HepG2 (cell line): ENCODE data around the gene MS4A6A. TPM values are rescaled to one million over a fixed set of nuclear protein-coding genes. Genes with fewer than 3 reads are reported as not detected.

ENCODE experiments used
- AKNA ChIP-seq: sonication (generic); formaldehyde crosslinking; IDR thresholded peaks from 2 replicates; pipeline ENCODE4 v1.4.0; 2020; ENCODE audit warnings: missing genetic modification reagents, borderline replicate concordance
- ATF7 ChIP-seq, 2 experiments: fragments of 450-650 bp in 1 of 2; sonication (generic) in 1 of 2; formaldehyde crosslinking in 1 of 2; IDR thresholded peaks; 2 replicates each; pipeline versions ENCODE4 v1.4.0 to v1.6.1; 2016 to 2020; ENCODE audit warnings: antibody characterized with exemption in 1 of 2, mild to moderate bottlenecking in 1 of 2, missing genetic modification reagents in 1 of 2
- ATM ChIP-seq: fragments of 450-650 bp; IDR thresholded peaks from 2 replicates; pipeline ENCODE4 v1.7.1; 2017; ENCODE audit warnings: mild to moderate bottlenecking, borderline replicate concordance
- CEBPB ChIP-seq: IDR thresholded peaks from 2 replicates; pipeline ENCODE4 v1.6.1; 2011; ENCODE audit warnings: low read depth, low read length, improper control_type of control experiment, borderline replicate concordance
- CEBPZ ChIP-seq: IDR thresholded peaks from 2 replicates; pipeline ENCODE4 v1.6.1; 2012; ENCODE audit warnings: low read length, improper control_type of control experiment
- E2F5 ChIP-seq: sonication (generic); formaldehyde crosslinking; conservative IDR thresholded peaks from 2 replicates; pipeline ENCODE4 v1.4.0; 2020; ENCODE audit warnings: missing genetic modification reagents
- ETV5 ChIP-seq: IDR thresholded peaks from 2 replicates; pipeline ENCODE4 v1.6.1; 2018; ENCODE audit warnings: missing biosample characterization, missing genetic modification reagents, inconsistent platforms, borderline replicate concordance
- FOXA3 ChIP-seq: IDR thresholded peaks from 2 replicates; pipeline ENCODE4 v1.6.1; 2016; ENCODE audit warnings: missing genetic modification reagents, missing compliant biosample characterization
- MYC ChIP-seq: sonication (generic); formaldehyde crosslinking; IDR thresholded peaks from 2 replicates; pipeline ENCODE4 v1.9.0; 2021; ENCODE audit warnings: missing genetic modification reagents, borderline replicate concordance
- NFATC3 ChIP-seq: sonication (generic); formaldehyde crosslinking; IDR thresholded peaks from 2 replicates; pipeline ENCODE4 v1.5.1; 2020; ENCODE audit warnings: mild to moderate bottlenecking, missing genetic modification reagents
- PHF5A ChIP-seq: IDR thresholded peaks from one replicate; pipeline ENCODE4 v1.6.1; 2018; ENCODE audit warnings: low read depth, missing genetic modification reagents; ENCODE audit not compliant: unreplicated experiment
- TBP ChIP-seq: sonication (generic); formaldehyde crosslinking; IDR thresholded peaks from 2 replicates; pipeline ENCODE4 v1.5.0; 2020; ENCODE audit warnings: missing genetic modification reagents
- ZNF142 ChIP-seq: sonication (generic); formaldehyde crosslinking; IDR thresholded peaks from 2 replicates; pipeline ENCODE4 v1.4.0; 2020; ENCODE audit warnings: missing genetic modification reagents
- ZNF841 ChIP-seq: sonication (generic); formaldehyde crosslinking; IDR thresholded peaks from 2 replicates; pipeline ENCODE4 v1.8.1; 2023; ENCODE audit warnings: missing genetic modification reagents, borderline replicate concordance
- polyA plus RNA-seq, 8 experiments: library from polyadenylated mRNA; depleted of rRNA in 3 of 8; stranded (reverse) in 7 of 8; unstranded in 1 of 8; fragments of >200 nt; fragmentation: Illumina TruSeq in 4 of 8; extraction: Trizol in 4 of 8; gene quantifications; 2 replicates each; pipeline versions ENCODE4 v1.2.1 to v1.2.3, GENCODE V29; 2011 to 2016; ENCODE audit warnings: low read depth in 4 of 8, missing spikeins in 1 of 8, mixed read lengths in 1 of 8; ENCODE audit not compliant: insufficient read depth in 1 of 8
- total RNA-seq, 5 experiments: library from RNA; depleted of rRNA; stranded (reverse); fragments of >200 nt; fragmentation: Illumina TruSeq; extraction: Trizol; gene quantifications; 2 replicates each; pipeline ENCODE4 v1.2.3, GENCODE V29; 2016; ENCODE audit warnings: low read depth in 1 of 5

Gene MS4A6A
- total and polyA plus RNA-seq, 2 of the 13 experiments (the other 11 are each of a cell fraction or from before 2014, with no cell fraction given), result not detected

GRCh38 chr11:60125956-60126585 is 56.8 kb downstream of the MS4A6A start (continued):
- TF ChIP-seq AKNA (CRISPR knock-in tag), result no peak
- no peak for TF ChIP-seq ZNF142 (CRISPR knock-in tag)
- peak; percentile 47; the same call in 1 of the 2 replicates for TF ChIP-seq CEBPB
- no peak for TF ChIP-seq E2F5 (CRISPR knock-in tag)
- no peak for TF ChIP-seq MYC
- no peak for TF ChIP-seq ATM
- no peak for TF ChIP-seq ATF7 (IDR thresholded peaks at IDR 0.05)
- no peak for TF ChIP-seq ATF7 (CRISPR knock-in tag; IDR thresholded peaks at IDR 0.05)
- TF ChIP-seq TBP, result no peak
- TF ChIP-seq ETV5, result peak; percentile 20; the same call in 1 of the 2 replicates
- TF ChIP-seq ZNF841, result no peak
- TF ChIP-seq PHF5A (CRISPR knock-in tag), result no peak
- TF ChIP-seq NFATC3 (CRISPR knock-in tag), result no peak
- TF ChIP-seq FOXA3 (CRISPR knock-in tag), result peak; percentile 48; the same call in 1 of the 2 replicates
- no peak for TF ChIP-seq CEBPZ
